Measurements from ENCODE around the gene CBL. TPM values are rescaled to one million over a fixed set of nuclear protein-coding genes. Genes with fewer than 3 reads are reported as not detected.

CBL gene
- total RNA-seq, 1 experiment from 2014 or later, result 45.6 TPM

DNA sequence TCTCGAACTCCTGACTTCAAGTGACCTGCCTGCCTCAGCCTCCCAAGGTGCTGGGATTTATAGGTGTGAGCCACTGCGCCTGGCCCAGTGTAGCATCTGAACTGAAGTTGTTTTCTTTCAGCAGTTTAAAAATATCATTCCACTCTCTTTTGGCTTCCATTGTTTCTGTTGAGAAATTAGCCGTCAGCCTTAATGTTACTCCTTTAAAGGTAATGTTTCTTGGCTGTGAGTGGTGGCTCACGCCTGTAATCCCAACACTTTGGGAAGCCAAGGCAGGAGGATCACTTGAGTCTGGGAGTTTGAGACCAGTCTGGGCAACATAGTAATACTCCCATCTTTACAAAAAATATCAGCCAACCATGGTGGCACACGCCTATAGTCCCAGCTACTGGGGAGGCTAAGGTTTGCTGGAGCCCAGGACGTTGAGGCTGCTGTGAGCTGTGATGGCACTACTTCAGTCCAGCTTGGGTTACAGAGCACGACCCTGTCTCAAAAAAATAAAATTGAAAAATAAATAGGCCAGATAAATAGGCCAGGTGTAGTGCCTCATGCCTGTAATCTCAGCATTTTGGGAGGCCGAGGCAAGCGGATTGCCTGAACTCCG, 84.9 kb downstream of the CBL start:
- no peak for ATAC-seq
- H3K4me3 Mint-ChIP-seq, result no peak overlapping the region
- ChIA-PET POLR2A (no interaction called here), CTCF (no interaction called here)
- TF ChIP-seq TEAD4 (CRISPR knock-in tag; IDR thresholded peaks at IDR 0.05) (no peak), ZNF317 (CRISPR knock-in tag; IDR thresholded peaks at IDR 0.05; ENCODE audit: borderline replicate concordance, low read depth) (peak; percentile 99)
- no peak overlapping the region for H3K27ac Mint-ChIP-seq
- H3K4me1 Mint-ChIP-seq, result no peaks in the 10 kb centered on the region
- no peak for DNase-seq (ENCODE audit: low spot score)
- peaks cover 51% of the 10 kb centered on the region for H3K36me3 Mint-ChIP-seq
- peaks cover 5% of the 10 kb centered on the region; the same call in 1 of the 2 replicates for H3K9me3 Mint-ChIP-seq
- H3K27me3 Mint-ChIP-seq (ENCODE audit: low read depth), result no peaks in the 10 kb centered on the region

DNA sequence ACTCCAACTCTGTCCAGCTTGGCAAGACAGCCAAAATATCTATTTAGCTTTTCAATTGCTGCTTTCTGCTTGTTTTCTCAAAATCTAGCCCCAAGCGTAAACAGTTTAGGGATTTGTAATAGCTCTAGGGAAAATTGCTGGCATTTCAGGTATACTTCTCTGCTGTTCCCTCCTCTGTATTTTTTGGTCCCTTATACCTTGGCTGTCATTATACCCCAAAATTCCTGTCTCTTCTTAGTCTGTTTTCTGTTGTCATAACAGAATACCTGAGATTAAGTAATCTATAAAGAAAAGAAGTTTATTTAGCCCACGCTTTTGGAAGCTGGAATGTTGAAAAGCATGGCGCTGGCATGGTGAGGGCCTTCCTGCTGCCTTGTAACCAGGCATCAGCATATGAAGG, 87.3 kb downstream of the CBL start:
- H3K27me3 Mint-ChIP-seq (ENCODE audit: low read depth), result no peaks in the 10 kb centered on the region
- POLR2A ChIA-PET, result no interaction called here
- CTCF ChIA-PET, result interaction anchor here (0.6 to 1.7 kb wide), 3 partner anchors 31 to 148 kb away, joined by 3 read pairs; no protein-coding TSS in a partner anchor
- H3K9me3 Mint-ChIP-seq, result peaks cover 5% of the 10 kb centered on the region; the same call in 1 of the 2 replicates
- no peak overlapping the region for H3K4me3 Mint-ChIP-seq
- no peak for ATAC-seq
- no peak overlapping the region for H3K27ac Mint-ChIP-seq
- H3K4me1 Mint-ChIP-seq, result no peaks in the 10 kb centered on the region
- no peak for TF ChIP-seq ZNF423 (CRISPR knock-in tag; IDR thresholded peaks at IDR 0.05)
- no peak for TF ChIP-seq ZNF263 (CRISPR knock-in tag; IDR thresholded peaks at IDR 0.05; ENCODE audit: low read depth)
- TF ChIP-seq, protein P1, sequence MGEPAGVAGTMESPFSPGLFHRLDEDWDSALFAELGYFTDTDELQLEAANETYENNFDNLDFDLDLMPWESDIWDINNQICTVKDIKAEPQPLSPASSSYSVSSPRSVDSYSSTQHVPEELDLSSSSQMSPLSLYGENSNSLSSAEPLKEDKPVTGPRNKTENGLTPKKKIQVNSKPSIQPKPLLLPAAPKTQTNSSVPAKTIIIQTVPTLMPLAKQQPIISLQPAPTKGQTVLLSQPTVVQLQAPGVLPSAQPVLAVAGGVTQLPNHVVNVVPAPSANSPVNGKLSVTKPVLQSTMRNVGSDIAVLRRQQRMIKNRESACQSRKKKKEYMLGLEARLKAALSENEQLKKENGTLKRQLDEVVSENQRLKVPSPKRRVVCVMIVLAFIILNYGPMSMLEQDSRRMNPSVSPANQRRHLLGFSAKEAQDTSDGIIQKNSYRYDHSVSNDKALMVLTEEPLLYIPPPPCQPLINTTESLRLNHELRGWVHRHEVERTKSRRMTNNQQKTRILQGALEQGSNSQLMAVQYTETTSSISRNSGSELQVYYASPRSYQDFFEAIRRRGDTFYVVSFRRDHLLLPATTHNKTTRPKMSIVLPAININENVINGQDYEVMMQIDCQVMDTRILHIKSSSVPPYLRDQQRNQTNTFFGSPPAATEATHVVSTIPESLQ (CRISPR knock-in tag; IDR thresholded peaks at IDR 0.05), result no peak
- TF ChIP-seq, protein P2, sequence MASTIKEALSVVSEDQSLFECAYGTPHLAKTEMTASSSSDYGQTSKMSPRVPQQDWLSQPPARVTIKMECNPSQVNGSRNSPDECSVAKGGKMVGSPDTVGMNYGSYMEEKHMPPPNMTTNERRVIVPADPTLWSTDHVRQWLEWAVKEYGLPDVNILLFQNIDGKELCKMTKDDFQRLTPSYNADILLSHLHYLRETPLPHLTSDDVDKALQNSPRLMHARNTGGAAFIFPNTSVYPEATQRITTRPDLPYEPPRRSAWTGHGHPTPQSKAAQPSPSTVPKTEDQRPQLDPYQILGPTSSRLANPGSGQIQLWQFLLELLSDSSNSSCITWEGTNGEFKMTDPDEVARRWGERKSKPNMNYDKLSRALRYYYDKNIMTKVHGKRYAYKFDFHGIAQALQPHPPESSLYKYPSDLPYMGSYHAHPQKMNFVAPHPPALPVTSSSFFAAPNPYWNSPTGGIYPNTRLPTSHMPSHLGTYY (CRISPR knock-in tag; IDR thresholded peaks at IDR 0.05), result no peak
- no peak for TF ChIP-seq HMGA2 (CRISPR knock-in tag; IDR thresholded peaks at IDR 0.05)
- TF ChIP-seq GABPB1 (CRISPR knock-in tag; IDR thresholded peaks at IDR 0.05), result no peak
- no peak for TF ChIP-seq SMAD4 (CRISPR knock-in tag; IDR thresholded peaks at IDR 0.05)
- no peak for TF ChIP-seq NFE2L1 (CRISPR knock-in tag; IDR thresholded peaks at IDR 0.05)
- TF ChIP-seq, protein P3, sequence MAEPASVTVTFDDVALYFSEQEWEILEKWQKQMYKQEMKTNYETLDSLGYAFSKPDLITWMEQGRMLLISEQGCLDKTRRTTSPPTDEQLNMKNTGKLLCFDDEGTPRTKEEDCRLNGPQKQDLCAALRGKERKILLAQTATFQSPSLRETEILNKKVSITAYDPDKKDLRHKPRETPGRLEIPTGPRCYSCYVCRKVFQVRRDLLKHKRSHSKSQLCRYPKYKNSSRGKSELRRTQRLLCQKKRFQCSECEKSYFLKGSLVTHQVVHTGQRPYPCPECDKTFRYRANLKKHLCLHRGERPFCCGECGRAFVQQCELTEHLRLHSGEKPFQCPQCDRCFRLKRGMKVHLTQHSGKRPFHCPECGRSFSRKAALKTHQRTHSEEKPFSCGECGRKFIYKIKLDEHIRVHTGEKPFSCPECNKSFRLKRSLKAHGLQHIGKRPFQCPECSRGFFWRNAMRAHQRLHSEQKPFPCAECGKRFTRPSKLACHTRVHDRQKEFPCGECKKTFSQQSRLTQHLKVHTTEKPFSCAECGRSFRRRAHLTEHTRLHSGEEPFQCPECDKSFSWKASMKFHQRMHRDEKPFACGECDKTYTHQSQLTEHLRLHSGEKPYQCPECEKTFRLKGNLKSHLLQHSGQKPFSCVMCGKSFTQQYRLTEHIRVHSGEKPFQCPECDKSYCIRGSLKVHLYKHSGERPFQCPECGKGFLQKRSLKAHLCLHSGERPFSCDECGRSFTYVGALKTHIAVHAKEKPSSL (CRISPR knock-in tag; conservative IDR thresholded peaks at IDR 0.05), result no peak
- TF ChIP-seq, protein P4, sequence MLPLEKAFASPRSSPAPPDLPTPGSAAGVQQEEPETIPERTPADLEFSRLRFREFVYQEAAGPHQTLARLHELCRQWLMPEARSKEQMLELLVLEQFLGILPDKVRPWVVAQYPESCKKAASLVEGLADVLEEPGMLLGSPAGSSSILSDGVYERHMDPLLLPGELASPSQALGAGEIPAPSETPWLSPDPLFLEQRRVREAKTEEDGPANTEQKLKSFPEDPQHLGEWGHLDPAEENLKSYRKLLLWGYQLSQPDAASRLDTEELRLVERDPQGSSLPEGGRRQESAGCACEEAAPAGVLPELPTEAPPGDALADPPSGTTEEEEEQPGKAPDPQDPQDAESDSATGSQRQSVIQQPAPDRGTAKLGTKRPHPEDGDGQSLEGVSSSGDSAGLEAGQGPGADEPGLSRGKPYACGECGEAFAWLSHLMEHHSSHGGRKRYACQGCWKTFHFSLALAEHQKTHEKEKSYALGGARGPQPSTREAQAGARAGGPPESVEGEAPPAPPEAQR (CRISPR knock-in tag; IDR thresholded peaks at IDR 0.05), result no peak
- TF ChIP-seq, protein P5, sequence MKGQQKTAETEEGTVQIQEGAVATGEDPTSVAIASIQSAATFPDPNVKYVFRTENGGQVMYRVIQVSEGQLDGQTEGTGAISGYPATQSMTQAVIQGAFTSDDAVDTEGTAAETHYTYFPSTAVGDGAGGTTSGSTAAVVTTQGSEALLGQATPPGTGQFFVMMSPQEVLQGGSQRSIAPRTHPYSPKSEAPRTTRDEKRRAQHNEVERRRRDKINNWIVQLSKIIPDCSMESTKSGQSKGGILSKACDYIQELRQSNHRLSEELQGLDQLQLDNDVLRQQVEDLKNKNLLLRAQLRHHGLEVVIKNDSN (CRISPR knock-in tag; IDR thresholded peaks at IDR 0.05), result no peak
- TF ChIP-seq CBFB (CRISPR knock-in tag; IDR thresholded peaks at IDR 0.05; ENCODE audit: low read depth), result no peak
- TF ChIP-seq, protein P6, sequence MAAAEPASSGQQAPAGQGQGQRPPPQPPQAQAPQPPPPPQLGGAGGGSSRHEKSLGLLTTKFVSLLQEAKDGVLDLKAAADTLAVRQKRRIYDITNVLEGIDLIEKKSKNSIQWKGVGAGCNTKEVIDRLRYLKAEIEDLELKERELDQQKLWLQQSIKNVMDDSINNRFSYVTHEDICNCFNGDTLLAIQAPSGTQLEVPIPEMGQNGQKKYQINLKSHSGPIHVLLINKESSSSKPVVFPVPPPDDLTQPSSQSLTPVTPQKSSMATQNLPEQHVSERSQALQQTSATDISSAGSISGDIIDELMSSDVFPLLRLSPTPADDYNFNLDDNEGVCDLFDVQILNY (CRISPR knock-in tag; IDR thresholded peaks at IDR 0.05), result no peak
- TF ChIP-seq NR3C1 (CRISPR knock-in tag; conservative IDR thresholded peaks at IDR 0.05; ENCODE audit: low read depth), result no peak
- no peak for TF ChIP-seq ESRRA (CRISPR knock-in tag; IDR thresholded peaks at IDR 0.05; ENCODE audit: borderline replicate concordance)
- TF ChIP-seq OVOL2 (CRISPR knock-in tag; IDR thresholded peaks at IDR 0.05; ENCODE audit: borderline replicate concordance), result no peak
- TF ChIP-seq, protein P7, sequence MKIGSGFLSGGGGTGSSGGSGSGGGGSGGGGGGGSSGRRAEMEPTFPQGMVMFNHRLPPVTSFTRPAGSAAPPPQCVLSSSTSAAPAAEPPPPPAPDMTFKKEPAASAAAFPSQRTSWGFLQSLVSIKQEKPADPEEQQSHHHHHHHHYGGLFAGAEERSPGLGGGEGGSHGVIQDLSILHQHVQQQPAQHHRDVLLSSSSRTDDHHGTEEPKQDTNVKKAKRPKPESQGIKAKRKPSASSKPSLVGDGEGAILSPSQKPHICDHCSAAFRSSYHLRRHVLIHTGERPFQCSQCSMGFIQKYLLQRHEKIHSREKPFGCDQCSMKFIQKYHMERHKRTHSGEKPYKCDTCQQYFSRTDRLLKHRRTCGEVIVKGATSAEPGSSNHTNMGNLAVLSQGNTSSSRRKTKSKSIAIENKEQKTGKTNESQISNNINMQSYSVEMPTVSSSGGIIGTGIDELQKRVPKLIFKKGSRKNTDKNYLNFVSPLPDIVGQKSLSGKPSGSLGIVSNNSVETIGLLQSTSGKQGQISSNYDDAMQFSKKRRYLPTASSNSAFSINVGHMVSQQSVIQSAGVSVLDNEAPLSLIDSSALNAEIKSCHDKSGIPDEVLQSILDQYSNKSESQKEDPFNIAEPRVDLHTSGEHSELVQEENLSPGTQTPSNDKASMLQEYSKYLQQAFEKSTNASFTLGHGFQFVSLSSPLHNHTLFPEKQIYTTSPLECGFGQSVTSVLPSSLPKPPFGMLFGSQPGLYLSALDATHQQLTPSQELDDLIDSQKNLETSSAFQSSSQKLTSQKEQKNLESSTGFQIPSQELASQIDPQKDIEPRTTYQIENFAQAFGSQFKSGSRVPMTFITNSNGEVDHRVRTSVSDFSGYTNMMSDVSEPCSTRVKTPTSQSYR (CRISPR knock-in tag; IDR thresholded peaks at IDR 0.05), result no peak
- DNase-seq (ENCODE audit: low spot score), result no peak
- H3K36me3 Mint-ChIP-seq, result peaks cover 48% of the 10 kb centered on the region
